ENCODE data around the gene EPC2.
"Not testable (repeated sequence)": the region's sequence is repeated elsewhere in the genome, so short reads cannot be mapped to it uniquely, and the experiment has no call there.

Gene EPC2

GRCh38 chr2:148730085-148730484 lies 85.5 kb downstream of the EPC2 start:
- DNase-seq: no peak

DNA sequence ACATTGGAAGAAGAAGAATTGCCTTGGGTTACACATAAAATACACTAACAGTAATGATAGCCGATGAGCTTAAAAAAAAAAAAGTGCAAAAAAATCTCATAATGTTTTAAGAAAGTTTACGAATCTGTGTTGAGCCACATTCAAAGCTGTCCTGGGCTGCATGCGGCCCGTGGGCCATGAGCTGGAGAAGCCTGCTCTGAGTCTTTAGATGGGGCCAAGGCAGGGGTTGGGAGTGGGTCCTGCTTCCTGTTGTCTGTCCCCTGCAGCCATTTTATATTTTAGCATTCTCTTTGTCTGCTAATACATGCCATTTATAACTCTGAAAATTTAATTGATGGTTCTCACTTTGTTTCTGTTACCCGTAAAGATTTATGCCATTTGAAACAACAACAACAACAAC lies 93.2 kb downstream of the EPC2 start:
- DNase-seq: no peak

GRCh38 chr2:148739454-148740105 lies 95.0 kb downstream of the EPC2 start:
- no peak for DNase-seq

DNA sequence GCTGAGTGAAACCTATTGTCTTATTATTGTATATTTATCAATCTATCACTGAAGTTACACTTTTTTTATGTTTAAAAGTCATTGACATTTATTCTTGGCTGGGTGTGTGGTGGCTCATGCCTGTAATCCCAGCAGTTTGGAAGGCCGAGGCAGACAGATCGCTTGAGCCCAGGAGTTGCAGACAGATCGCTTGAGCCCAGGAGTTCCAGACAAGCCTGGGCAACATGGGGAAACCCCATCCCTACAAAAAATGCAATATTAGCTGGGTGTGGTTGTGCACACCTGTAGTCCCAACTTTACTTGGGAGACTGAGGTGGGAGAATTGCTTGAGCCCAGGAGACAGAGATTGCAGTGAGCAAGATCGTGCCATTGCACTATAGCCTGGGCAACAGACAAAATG lies 97.8 kb downstream of the EPC2 start:
- no peak for DNase-seq

DNA sequence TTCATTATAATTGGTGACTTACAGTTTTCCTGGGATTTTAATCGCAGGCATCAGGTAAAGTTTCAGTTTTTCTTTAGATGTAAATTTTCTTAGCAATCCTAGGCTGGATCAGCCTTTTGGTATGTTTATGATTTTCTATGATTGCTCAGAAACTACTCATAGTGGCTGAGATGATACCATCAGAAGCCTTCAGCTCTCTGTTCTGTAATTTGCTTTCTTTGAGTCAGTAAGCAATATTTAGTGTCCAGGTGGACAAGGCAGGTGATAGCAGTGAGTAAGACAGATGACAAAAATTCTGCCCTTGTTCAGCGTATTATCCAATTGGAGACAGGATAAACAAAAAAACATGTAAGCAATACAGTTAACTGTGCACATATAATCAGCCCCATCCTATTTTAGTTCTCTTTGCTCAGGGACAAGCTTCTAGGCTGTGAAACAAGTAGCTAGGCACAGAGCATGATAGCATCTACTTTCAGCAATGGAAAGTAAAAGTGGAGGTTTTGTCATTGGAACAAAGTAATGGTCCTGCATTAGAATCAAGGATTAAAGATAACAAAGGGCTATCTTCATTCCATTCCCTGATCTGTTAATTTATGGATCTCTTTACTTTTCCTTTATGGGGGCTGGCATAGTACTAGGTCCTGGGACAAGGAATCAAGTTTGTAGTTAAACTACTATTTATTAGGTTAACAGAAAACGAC lies 100.8 kb downstream of the EPC2 start:
- no peak for DNase-seq

DNA sequence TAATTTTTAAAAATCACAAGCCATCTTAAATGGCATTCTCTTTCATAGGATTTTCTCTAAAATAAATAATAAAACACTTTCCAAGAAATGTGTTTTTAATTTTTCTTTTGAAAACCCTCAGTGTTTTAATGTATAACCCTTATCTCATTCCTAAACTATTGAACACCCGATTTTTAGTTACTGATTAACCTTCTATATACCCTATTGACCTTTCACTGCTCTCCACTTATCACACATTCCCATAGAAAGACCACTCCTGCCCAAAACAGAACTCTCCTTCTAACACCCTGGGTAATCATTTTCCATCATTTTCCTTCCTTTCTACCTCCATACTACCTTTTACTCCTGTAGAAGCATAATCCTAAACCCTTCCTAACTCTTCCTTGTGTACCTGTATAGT lies 102.4 kb downstream of the EPC2 start:
- no peak for DNase-seq

- no peak for DNase-seq
Observed at GRCh38 chr2:148751907-148752306, 107.4 kb downstream of the EPC2 start.

DNA sequence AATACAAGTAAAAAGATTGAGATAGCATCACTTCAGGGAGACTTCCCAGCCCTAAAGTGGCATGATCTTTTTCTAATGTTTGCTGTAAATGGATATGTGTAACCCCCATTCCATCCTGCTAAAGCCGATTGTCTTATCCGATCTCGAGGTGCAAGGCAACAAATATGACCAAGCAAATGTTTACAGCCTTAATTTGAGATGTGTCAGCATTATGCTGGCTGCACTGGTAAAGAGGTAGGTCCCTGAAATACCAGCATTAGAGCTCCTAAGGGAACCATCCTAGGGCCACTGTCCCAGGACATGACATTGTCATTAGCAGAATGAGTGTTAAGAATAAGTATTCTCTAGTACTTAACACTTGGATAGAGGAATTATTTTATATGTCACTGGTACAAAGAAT lies 108.4 kb downstream of the EPC2 start:
- DNase-seq: no peak

DNA sequence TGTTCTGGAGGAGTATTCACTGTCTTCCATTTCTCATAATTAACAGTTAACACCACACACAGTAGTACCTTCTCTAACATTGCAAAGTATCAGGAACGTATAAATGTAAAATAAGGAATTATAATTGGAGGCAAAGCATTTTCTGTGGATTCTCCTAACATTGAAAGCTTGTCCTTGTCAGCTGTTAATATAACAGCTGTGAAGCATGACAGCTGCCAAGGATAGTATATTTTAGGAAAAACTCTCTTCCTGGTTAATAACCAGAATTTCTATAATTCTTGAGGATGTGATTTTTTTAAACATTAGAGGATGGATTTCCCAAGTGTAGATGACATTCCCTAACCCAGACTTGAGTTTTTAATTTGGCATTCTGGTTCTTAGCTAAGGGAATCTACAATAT lies 110.3 kb downstream of the EPC2 start:
- DNase-seq: no peak

DNA sequence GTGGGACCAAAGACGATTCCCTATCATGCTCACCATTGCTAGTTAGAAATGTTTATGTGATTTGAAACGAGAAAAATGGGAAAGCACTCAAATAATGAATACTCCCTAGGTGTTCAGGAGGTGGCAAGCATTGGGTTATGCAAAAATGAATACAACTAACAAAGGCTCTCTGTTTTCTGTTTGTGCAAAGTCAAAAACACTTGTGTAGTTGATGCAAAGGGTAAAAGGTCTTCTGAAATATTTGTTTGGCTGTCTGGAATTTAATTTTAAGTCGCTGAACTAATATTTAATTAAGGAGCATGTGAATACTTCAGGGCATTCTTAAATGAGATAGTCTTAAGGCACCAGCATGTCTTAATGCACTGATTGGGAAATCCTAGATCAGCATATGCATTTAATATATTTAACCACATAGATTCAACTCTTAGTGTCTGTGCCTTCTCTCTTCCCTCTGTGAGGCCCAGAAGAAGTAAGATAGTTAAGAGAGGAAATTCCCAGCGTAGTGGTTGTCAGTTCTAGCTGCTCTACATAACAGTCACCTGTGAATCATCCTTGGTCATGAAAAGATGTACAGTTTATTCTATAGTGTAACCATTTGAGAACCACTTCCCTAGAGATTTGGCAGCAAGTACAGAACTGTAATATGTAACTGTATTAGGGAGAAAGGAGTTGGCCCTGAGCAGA lies 111.9 kb downstream of the EPC2 start:
- DNase-seq: no peak

DNA sequence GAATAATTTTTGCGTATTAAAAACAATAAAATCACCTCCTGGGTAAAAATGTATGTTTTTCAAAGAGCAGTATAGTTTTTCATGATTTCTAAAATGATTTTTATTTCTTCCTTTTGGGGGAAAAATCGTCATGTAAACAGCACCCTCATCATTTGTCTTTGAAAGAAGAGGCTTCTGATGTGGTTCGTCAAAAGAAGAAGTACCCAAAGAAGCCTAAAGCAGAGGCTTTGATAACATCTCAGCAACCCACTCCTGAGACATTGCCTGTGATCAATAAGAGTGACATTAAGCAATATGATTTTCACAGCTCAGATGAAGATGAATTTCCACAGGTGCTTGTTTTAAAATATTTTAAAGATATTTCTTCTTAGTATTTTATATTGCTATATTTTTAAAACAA lies 120.3 kb downstream of the EPC2 start:
- DNase-seq: no peak

DNA sequence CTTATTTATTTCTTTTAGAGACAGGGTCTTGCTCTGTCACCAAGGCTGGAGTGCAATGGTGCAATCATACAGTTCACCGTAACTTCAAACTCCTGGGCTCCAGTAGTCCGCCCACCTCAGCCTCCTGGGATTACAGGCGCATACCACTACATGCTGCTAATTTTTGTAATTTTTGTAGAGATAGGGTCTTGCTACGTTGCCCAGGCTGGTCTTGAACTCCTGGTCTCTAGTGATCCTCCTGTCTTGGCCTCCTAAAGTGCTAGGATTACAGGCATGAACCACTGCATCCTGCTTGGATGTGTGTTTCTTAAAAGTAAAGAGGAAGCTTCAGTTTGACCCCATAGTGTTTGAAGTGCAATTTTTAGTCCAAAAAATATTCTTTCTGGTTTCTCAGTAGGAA lies 125.5 kb downstream of the EPC2 start:
- DNase-seq: no peak

DNA sequence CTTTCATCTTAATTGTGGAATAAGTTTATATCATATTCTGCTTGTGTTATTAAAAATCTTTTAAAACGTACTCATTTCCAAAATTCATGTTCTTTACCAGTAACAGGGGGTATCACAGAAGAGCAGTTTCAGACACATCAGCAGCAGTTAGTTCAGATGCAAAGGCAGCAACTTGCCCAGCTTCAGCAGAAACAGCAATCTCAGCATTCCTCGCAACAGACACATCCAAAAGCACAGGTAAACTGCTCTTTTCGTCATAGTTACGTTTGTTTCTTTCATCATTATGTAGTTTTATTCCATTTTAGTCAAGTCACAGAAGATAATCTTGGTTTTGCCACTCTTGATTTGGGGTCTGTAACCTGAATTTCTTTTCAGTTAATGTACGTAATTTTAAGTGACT lies 137.0 kb downstream of the EPC2 start:
- DNase-seq: no peak

- no peak for DNase-seq
Observed at GRCh38 chr2:148789059-148789458, 144.5 kb downstream of the EPC2 start.

DNA sequence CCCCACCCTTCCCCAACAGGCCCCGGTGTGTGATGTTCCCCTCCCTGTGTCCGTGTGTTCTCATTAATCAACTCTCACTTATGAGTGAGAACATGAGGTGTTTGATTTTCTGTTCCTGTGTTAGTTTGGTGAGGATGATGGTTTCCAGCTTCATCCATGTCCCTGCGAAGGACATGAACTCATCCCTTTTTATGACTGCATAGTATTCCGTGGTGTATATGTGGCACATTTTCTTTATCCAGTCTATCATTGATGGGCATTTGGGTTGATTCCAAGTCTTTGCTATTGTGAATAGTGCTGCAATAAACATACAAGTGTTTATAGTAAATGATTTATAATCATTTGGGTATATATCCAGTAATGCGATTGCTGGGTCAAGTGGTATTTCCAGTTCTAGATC lies 145.6 kb downstream of the EPC2 start:
- DNase-seq: not testable (repeated sequence)

GRCh38 chr2:148794558-148794957 lies 150.0 kb downstream of the EPC2 start:
- no peak for DNase-seq

- no peak for DNase-seq
Observed at GRCh38 chr2:148796735-148797512, 152.4 kb downstream of the EPC2 start.

GRCh38 chr2:148802448-148803220 lies 158.1 kb downstream of the EPC2 start:
- DNase-seq: no peak

DNA sequence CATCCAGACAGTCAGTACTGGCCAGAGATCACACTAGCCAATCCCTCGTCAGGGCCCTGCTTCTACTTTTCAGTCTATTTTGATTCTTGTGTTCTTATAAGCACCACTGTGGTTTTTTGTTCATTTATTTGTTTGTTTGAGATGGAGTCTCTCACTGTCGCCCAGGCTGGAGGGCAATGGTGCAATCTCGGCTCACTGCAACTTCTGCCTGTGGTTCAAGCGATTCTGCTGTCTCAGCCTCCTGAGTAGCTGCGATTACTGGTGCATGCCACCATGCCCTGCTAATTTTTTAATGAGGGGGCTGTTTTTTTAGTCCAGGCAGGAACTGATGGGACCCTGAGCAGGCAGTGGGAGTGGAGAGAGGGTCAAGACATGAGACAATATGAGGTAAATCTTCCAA lies 165.5 kb downstream of the EPC2 start:
- DNase-seq: no peak

GRCh38 chr2:148812306-148812705 lies 167.8 kb downstream of the EPC2 start:
- no peak for DNase-seq

GRCh38 chr2:148813603-148814065 lies 169.1 kb downstream of the EPC2 start:
- no peak for DNase-seq

DNA sequence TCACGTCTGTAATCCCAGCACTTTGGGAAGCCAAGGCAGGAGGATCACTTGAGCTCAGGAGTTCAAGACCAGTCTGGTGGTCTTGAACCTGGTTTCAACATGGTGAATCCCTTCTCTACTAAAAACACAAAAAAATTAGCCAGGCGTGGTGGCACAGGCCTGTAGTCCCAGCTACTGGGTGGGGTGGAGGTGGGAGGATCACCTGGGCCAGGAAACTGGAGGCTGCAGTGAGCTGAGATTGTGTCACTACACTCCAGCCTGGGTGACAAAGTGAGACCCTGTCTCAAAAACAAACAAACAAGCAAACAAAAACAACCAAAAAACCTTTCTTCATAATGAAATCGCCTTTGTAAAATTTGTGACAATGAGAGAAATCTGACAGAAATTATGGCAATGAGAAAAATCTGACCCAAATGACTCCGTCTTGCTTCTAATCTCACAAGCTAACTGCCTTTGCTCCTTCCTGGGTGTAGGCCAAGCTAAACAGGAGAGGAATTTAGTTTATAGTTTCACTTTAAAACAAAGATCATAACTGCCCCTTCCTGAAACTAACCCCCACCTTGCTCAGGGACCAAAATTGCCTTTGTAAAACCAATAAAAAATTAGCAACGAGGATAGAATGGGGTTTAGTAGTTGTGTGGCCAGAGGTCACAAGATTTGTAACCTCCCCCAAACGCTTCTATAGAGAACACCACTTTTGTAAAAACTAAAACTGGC lies 169.8 kb downstream of the EPC2 start:
- no peak for DNase-seq

All from NCI-H1417 treated with DMSO at 0.1 percent for 48 hours (cell line).